Testis (tissue), 2 donors: ENCODE results near the gene HYAL1.

Source experiments
- POLR2A ChIP-seq: fragments of 450-650 bp; IDR thresholded peaks from one replicate; pipeline ENCODE4 v1.6.1; 2017; ENCODE audit warnings: antibody characterized with exemption, mild to moderate bottlenecking, moderate library complexity
- TF ChIP-seq, protein P1 (sequence below), 3 experiments: fragments of 450-650 bp in 2 of 3; fragments of 200-600 bp in 1 of 3; sonication (generic) in 1 of 3; IDR thresholded peaks; one replicate each; pipeline ENCODE4 v1.5.1; 2016 to 2019; ENCODE audit warnings: antibody characterized with exemption in 3 of 3, mild to moderate bottlenecking in 2 of 3, moderate library complexity in 1 of 3

DNA sequence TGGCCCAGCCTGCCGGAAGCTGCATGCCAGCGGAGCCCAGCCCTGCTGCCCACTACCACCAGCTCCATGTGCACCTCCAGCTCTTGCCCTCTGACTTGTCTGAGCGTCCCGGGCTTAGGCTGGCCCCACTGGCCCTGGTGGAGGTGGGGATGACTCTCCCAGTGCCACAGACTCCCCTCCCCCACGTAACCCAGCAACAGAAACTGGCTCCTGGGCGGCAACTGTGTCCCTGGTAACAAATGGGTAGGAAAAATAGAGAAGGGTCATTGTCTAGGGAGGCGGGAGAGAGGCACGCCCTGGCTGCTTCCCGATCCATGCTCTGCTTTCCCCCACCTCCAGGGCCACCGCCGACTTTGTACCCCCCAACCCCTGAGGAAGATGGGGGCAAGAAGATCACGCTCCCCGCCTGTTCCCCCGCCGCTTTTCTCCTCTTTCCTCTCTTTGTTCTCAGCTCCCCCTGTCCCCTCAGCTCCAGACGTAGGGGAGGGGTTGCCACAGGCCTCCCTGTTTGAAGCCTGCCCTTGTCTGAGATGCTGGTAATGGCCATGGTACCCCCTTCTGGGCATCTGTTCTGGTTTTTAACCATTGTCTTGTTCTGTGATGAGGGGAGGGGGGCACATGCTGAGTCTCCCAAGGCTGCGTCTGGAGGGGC is 45.2 kb downstream of the HYAL1 start:
- TF ChIP-seq, protein P1, sequence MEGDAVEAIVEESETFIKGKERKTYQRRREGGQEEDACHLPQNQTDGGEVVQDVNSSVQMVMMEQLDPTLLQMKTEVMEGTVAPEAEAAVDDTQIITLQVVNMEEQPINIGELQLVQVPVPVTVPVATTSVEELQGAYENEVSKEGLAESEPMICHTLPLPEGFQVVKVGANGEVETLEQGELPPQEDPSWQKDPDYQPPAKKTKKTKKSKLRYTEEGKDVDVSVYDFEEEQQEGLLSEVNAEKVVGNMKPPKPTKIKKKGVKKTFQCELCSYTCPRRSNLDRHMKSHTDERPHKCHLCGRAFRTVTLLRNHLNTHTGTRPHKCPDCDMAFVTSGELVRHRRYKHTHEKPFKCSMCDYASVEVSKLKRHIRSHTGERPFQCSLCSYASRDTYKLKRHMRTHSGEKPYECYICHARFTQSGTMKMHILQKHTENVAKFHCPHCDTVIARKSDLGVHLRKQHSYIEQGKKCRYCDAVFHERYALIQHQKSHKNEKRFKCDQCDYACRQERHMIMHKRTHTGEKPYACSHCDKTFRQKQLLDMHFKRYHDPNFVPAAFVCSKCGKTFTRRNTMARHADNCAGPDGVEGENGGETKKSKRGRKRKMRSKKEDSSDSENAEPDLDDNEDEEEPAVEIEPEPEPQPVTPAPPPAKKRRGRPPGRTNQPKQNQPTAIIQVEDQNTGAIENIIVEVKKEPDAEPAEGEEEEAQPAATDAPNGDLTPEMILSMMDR (IDR thresholded peaks at IDR 0.05): no peak
- TF ChIP-seq POLR2A: no peak
